HG02759 (cell line): ENCODE measurements around the gene CDS1.
"Not testable (repeated sequence)": the region's sequence is repeated elsewhere in the genome, so short reads cannot be mapped to it uniquely, and the experiment has no call there.

Experiments
- ATAC-seq: cut with Tn5 transposase; IDR thresholded peaks from one replicate; pipeline ENCODE4 v1.9.1; 2021; ENCODE audit warnings: mild to moderate bottlenecking, moderate library complexity; ENCODE audit not compliant: unreplicated experiment

Gene CDS1

GRCh38 chr4:84669201-84669600 lies 86.3 kb downstream of the CDS1 start:
- no peak for ATAC-seq

DNA sequence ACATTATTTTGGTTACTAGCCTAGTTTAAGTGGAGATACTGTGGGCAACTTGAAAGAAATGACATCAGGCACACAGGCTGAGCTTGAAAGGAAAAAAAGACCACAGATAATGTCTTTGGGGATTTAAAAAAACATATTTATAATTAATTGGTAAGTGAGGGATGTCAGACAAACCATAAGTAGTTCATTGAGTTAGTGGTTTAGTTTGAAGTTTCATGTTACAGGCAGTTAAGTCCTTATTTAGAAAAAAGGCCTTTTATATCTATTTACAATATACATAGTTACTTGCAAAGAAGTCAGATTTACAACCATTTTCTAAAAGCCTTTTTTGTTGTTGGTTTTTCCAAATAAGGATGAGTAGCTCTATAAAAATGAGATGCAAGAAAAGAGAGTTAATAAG lies 89.2 kb downstream of the CDS1 start:
- ATAC-seq: no peak

DNA sequence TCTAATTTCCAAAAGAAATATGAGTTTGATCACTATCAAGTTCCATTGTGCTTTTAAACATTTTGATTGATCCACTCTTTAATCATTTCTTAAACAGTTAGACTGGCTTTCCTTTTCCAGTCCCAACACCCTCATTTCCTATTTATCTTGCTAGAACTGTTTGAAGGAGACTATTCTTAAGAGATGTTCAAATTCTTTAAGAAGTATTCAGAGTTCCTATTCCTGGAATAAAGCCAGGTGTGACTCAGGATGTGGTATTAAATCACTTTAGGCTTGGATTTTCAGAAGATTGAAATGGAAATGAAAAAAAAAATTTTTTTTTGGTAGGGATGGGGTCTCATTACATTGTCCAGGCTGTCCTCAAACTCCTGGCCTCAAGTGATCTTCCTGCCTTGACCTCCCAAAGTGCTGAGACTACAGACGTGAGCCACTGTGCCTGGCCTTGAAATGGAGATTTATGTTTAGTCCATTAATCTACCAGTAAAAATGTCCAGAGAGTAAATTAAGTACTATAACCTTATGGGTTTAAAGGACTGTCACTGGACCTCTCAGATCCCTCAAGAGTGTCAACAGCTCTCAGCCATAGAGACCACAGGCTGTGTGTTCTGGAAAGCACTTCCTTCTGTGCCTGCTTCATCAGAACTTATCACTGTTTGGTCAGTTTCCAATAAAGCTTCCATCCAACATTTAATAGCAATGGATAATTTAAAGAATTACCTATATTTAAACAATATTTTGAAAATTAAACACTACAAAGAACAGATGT lies 90.7 kb downstream of the CDS1 start:
- no peak for ATAC-seq

- ATAC-seq: no peak
These were observed 94.2 kb downstream of the CDS1 start for GRCh38 chr4:84677093-84677492.

DNA sequence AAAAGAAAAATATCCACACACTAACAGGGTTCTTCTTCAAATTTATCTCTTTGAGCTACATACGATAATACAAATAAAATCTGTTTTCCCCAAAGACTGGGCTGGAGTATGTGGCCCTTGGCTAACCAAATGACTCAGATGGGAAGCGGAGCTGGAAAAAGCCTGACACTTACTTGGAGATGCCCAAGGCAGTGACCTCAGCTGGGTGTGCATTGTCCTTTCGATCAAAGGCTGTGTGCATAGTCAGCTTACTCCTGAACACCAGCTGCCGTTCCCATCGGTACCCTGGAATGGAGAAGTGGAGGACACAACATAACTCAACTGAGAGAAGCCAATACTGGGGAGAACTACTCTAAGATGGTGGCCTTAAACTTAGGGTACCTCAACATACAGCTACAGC lies 95.1 kb downstream of the CDS1 start:
- no peak for ATAC-seq

- ATAC-seq: no peak
These were observed 96.2 kb downstream of the CDS1 start for GRCh38 chr4:84678976-84679744.

GRCh38 chr4:84680956-84681355 lies 98.0 kb downstream of the CDS1 start:
- ATAC-seq: no peak

DNA sequence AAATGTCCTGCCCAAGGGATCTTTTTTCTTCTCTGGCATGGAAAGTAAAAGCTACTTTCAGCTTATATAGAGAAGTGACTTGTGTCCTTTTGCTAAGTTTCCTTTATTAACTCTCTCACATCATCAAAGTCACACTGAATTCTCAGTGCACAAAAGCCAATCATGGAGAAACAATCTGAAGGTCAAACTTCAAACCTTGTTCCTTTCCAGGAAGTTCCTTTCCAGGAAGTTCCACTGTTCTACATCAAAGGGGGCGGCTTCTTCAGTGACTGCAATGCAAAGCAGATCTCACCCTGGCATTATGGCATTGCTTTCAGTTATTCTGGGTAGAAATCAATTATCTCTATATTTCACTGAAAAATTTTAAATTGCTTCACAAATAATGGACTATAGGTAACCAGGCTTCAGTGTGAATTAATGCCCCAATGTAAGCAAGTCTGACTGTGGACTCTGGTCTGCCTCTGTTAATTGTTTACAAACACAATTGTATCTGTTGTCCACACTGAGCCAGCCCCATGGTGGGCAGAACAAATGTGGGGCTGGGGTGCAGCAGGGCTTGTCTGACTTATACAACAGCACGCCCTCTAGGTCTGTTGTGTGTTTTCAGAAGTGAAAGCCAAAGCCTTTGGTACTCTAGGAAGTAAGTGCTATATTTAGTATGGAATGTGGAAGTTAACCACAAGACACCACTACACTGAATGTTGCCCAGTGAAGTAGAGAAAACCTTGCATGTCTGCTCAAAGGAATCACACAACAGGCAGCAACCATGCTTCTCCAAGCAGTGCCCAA lies 98.8 kb downstream of the CDS1 start:
- no peak for ATAC-seq

DNA sequence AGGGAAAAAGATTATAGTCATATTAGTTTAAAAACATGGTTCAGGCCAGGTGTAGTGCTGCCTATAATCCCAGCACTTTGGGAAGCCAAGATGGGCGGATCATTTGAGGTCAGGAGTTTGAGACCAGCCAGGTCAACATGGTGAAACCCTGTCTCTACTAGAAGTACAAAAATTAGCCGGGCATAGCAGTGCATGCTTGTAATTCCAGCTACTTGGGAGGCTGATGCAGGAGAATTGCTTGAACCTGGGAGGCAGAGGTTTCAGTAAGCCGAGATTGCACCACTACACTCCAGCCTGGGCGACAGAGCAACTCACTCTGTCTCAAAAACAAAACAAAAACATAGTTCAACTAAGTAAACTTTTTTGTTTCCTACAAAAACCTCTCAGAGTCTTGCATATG lies 99.7 kb downstream of the CDS1 start:
- ATAC-seq: not testable (repeated sequence)

DNA sequence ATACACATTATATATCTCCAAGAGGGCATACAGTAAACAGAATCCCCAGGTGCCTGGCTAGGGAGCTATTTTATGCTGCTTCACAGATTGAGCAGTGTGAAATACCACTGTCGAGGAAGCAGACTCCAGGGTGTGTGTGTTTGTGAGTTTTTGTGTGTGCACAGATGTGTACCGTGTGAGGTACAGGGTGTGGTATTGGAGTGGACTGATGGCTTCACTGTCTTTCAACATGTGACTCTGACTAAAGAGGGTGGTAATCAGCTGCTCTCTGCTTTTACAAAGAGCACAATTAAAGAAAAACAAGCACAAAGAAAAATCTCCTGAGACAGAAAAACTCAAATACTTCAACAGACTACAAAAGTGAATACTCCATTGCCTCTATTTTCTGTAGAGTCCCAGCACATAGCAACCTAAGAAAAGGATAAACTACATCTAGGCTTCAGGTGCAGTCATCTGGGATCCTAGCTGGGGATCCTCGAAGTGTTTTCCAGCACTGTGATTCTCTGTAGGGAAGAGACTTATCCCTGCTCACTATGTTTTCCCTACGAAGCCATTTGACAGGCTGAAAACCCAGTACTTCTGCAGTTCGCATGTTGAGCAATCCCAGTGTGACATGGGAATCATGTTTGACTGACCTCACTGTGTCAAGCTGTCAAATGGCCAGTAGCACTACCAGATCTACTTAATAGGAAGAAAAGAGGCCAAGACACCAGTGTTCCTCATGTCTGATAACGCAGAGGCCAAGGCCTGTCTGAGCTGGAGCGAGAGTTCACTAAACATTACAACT lies 100.3 kb downstream of the CDS1 start:
- ATAC-seq: no peak

GRCh38 chr4:84684361-84684760 lies 101.4 kb downstream of the CDS1 start:
- ATAC-seq: no peak

DNA sequence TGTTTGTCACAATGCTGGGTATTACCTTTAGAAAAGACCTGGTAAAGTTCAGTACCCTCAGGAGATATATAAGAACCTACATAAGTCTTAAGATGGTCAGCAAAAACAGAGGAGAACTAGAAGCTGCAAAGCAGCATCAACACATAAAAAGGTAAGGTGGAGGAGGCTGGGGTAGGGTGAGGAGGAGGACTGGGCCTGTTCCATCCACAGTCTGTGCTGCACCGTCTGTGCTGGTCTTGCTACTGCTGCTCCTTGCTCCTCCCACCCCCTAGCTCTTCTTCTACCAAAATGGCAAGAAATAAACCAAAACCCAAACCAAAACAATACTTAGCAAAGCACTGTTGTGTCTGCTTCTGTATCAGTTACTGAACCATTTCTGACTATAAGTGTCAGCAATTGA lies 102.2 kb downstream of the CDS1 start:
- ATAC-seq: no peak

GRCh38 chr4:84688605-84689004 lies 105.7 kb downstream of the CDS1 start:
- ATAC-seq: no peak

- no peak for ATAC-seq
These were observed 106.3 kb downstream of the CDS1 start for GRCh38 chr4:84689197-84689596.

- ATAC-seq: no peak
These were observed 107.6 kb downstream of the CDS1 start for GRCh38 chr4:84690481-84690880.

- no peak for ATAC-seq
These were observed 108.3 kb downstream of the CDS1 start for GRCh38 chr4:84691170-84691691.

- ATAC-seq: no peak
These were observed 108.9 kb downstream of the CDS1 start for GRCh38 chr4:84691800-84692199.

- no peak for ATAC-seq
These were observed 114.2 kb downstream of the CDS1 start for GRCh38 chr4:84697159-84697558.

DNA sequence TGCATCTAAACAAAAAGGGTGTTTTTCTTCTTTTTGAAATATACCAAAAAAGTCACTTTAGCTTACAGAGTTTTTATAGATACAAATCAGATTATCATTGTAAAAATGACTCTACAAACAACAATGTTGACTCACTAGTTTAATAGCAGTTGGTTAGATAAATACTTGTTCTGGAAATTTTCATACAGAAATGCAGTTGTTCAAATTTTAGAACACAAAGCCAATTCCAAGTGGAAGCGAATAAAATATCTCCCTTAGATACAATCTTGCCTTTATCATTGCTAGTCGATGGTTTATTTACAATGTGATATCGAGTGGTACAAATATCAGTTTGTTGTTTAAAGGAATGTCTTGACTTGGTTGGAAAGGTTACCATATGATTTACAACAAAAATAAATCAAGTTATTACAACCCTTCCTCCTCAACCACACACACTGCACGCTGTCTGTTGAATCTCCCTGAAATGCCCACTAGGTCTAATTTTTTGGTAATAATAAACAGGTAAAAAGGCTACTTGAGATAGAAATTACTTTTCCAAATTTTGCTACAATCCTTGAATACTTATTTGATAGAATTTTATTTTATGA lies 114.8 kb downstream of the CDS1 start:
- ATAC-seq: no peak

- no peak for ATAC-seq
These were observed 116.2 kb downstream of the CDS1 start for GRCh38 chr4:84699001-84699671.
